H1 (cell line): ENCODE measurements around the gene PATL2.

Source experiments
- CTCF ChIP-seq, 3 experiments: IDR thresholded peaks; 1 replicate in 2 of 3; 2 replicates in 1 of 3; pipeline versions ENCODE4 v1.5.1 to v1.6.1; 2011; ENCODE audit warnings: low read length in 3 of 3, mild to moderate bottlenecking in 3 of 3, inconsistent platforms in 2 of 3, low read depth in 1 of 3, moderate library complexity in 1 of 3; ENCODE audit not compliant: insufficient read depth in 1 of 3; ENCODE audit errors: control extremely low read depth in 1 of 3
- POLR2A ChIP-seq, 2 experiments: IDR thresholded peaks; 1 replicate in 1 of 2; 2 replicates in 1 of 2; pipeline ENCODE4 v1.6.1; 2011; ENCODE audit warnings: low read depth in 2 of 2, low read length in 2 of 2, mild to moderate bottlenecking in 2 of 2; ENCODE audit errors: control extremely low read depth in 1 of 2

GRCh38 chr15:44706401-44706800 is 4.7 kb downstream of the PATL2 start:
- TF ChIP-seq POLR2A (IDR thresholded peaks at IDR 0.05; ENCODE audit: control extremely low read depth in 1 of 2, low read depth in 2 of 2, low read length in 2 of 2) (no peak), CTCF (IDR thresholded peaks at IDR 0.05; ENCODE audit: control extremely low read depth in 1 of 3, insufficient read depth in 1 of 3, low read depth in 1 of 3, low read length in 3 of 3) (no peak)
